Measurements from ENCODE around the gene ATG9B. TPM values are rescaled to one million over a fixed set of nuclear protein-coding genes. Genes with fewer than 3 reads are reported as not detected.

Gene ATG9B
- total RNA-seq, 1 donor from 2014 or later = 1.8 TPM

DNA sequence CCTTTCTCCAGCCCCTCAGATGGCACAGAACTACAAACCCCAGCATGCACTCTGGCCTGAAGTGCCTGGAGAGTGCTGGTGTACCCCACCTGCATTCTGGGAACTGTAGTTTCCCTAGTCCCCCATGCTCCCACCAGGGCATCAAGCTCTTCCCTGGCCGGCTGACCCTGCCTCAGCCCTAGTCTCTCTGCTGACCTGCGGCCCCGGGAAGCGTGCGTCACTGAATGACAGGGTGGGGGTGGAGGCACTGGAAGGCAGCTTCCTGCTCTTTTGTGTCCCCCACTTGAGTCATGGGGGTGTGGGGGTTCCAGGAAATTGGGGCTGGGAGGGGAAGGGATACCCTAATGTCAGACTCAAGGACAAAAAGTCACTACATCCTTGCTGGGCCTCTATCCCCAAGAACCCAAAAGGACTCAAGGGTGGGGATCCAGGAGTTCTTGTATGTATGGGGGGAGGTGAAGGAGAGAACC lies 31.4 kb downstream of the ATG9B start:
- ChIA-PET POLR2A (no interaction called here), CTCF (no interaction called here)
- ATAC-seq (ENCODE audit: low read depth) (peak; percentile 62), DNase-seq (no peak)
- Mint-ChIP-seq H3K27ac (no peak overlapping the region), H3K36me3 (ENCODE audit: low read depth) (no peaks in the 10 kb centered on the region), H3K4me3 (no peak overlapping the region), H3K4me1 (peaks cover 13% of the 10 kb centered on the region), H3K27me3 (peaks cover 40% of the 10 kb centered on the region), H3K9me3 (peaks cover 12% of the 10 kb centered on the region)
- TF ChIP-seq, protein P1, sequence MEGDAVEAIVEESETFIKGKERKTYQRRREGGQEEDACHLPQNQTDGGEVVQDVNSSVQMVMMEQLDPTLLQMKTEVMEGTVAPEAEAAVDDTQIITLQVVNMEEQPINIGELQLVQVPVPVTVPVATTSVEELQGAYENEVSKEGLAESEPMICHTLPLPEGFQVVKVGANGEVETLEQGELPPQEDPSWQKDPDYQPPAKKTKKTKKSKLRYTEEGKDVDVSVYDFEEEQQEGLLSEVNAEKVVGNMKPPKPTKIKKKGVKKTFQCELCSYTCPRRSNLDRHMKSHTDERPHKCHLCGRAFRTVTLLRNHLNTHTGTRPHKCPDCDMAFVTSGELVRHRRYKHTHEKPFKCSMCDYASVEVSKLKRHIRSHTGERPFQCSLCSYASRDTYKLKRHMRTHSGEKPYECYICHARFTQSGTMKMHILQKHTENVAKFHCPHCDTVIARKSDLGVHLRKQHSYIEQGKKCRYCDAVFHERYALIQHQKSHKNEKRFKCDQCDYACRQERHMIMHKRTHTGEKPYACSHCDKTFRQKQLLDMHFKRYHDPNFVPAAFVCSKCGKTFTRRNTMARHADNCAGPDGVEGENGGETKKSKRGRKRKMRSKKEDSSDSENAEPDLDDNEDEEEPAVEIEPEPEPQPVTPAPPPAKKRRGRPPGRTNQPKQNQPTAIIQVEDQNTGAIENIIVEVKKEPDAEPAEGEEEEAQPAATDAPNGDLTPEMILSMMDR (IDR thresholded peaks at IDR 0.05) = no peak
- intact Hi-C loops (cut with micrococcal nuclease) = no loop called here

DNA sequence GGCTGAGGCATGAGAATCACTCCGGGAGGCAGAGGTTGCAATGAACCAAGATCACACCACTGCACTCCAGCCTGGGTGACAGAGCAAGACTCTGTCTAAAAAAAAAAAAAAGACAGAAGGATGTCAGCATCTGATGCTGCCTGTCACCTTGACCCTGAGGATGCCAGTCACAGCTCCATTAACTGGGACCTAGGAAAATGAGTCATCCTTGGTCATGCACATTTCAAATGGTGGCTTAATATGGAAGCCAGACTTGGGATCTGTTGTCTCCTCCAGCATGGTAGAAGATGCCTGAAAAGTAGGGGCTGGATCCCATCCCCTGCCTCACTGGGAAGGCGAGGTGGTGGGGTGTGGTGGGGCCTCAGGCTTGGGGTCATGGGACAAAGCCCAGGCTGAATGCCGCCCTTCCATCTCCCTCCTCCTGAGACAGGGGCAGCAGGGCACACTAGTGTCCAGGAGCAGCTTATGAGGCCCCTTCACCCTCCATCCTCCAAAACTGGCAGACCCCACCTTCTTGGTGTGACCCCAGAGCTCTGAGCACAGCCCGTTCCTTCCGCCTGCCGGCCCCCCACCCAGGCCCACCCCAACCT lies 32.1 kb downstream of the ATG9B start:
- TF ChIP-seq, protein P1 (IDR thresholded peaks at IDR 0.05) = no peak
- Mint-ChIP-seq H3K27me3 (peaks cover 33% of the 10 kb centered on the region), H3K4me1 (peaks cover 12% of the 10 kb centered on the region), H3K36me3 (ENCODE audit: low read depth) (no peaks in the 10 kb centered on the region), H3K27ac (no peak overlapping the region), H3K4me3 (no peak overlapping the region), H3K9me3 (peaks cover 12% of the 10 kb centered on the region)
- ATAC-seq (ENCODE audit: low read depth) (no peak), DNase-seq (no peak)
- POLR2A ChIA-PET = no interaction called here
- CTCF ChIA-PET = no interaction called here
- intact Hi-C loops (cut with micrococcal nuclease) = no loop called here

DNA sequence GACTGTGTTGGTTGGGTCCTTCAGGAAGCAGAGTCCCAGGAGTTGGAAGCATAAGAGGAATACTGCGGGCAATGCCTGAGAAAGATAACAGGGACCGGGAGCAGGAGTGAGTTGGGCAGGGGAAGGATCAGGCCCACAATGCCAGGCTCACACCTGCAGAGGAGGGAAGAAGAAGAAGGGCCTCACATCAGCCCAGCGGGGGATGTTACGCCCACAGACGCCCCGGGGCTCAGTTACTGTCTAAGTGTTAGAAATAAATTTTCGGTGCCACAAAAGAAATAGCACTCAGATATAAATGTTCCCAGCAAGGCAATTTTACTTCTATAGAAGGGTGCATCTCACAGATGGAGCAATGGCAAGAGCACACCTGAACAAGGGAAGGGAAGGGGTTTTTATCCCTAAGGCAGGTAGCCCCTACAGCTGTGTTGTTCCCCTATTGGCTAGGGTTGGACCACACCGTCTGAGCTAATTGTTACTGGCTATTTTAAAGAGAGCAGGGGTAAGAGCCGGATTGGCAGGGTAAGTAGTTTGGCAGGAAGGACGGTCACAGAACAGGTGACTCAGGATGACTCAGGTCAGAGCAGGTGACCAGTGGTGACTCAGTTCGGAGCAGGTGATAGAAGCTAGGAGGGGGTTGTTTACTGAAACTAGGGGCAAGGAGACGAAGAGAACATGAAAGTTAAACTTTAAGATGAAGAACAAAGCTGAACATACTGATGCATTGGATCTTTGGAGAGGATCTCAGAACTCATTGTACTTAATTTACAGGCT lies 33.7 kb downstream of the ATG9B start, which contains the start of gene NOS3:
Gene NOS3 (plus strand): TSS at position 602 of the 771 bp plus-strand sequence. CDS start 2,787 bp downstream, outside the sequence.
- Mint-ChIP-seq H3K4me1 (peaks cover 16% of the 10 kb centered on the region), H3K27me3 (peaks cover 40% of the 10 kb centered on the region), H3K4me3 (no peak within 1 kb of the TSS), H3K27ac (no peak within 1 kb of the TSS), H3K9me3 (peaks cover 12% of the 10 kb centered on the region), H3K36me3 (ENCODE audit: low read depth) (no peaks in the 10 kb centered on the region)
- ATAC-seq (ENCODE audit: low read depth) = no peak
- TF ChIP-seq, protein P1 (IDR thresholded peaks at IDR 0.05) = no peak
- intact Hi-C loops (cut with micrococcal nuclease) = no loop called here
- CTCF ChIA-PET = interaction anchor here (0.6 kb wide), 1 partner anchor 211 kb away, joined by 4 read pairs; no protein-coding TSS in a partner anchor
- POLR2A ChIA-PET = no interaction called here
- no peak for DNase-seq

DNA sequence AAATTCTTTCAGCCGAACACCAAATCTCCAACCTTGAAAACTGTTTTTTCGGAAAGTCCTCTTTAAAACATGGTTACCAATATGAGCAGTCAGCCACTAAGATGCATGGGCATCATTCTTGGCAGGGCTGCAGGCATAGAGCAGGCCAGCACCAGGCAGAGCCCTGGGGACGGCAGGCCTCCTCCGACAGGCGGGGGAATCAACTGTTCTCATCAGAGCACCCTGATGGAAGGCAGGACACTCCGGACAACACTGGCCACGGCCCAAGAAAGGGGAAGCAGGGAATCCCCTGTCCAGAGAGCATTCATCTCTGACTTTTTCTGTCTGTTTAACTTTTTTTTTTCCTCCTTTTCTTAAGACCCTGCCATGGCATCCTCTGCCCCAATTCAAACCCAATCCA lies 34.8 kb downstream of the ATG9B start:
- ChIA-PET CTCF (interaction anchor here (1.0 to 1.3 kb wide), 3 partner anchors 8 to 91 kb away, joined by 3 to 4 read pairs (median 4); no protein-coding TSS in a partner anchor), POLR2A (no interaction called here)
- Mint-ChIP-seq H3K9me3 (peaks cover 12% of the 10 kb centered on the region), H3K27ac (no peak overlapping the region), H3K4me3 (no peak overlapping the region), H3K27me3 (peaks cover 44% of the 10 kb centered on the region), H3K36me3 (ENCODE audit: low read depth) (no peaks in the 10 kb centered on the region), H3K4me1 (peaks cover 16% of the 10 kb centered on the region)
- ATAC-seq (ENCODE audit: low read depth) = no peak
- intact Hi-C loops (cut with micrococcal nuclease) = loop anchor here (10.0 kb wide), 1 partner anchor 705 kb away; no protein-coding TSS in a partner anchor
- DNase-seq = no peak
- TF ChIP-seq, protein P1 (IDR thresholded peaks at IDR 0.05) = no peak

All from activated B cell treated with CpG ODN at 0.5 μM for 24 hours (primary cell).